Measurements from ENCODE around the gene PTPRM. TPM values are rescaled to one million over a fixed set of nuclear protein-coding genes. Genes with fewer than 3 reads are reported as not detected.

Gene PTPRM
- total and polyA plus RNA-seq, 2 of the 8 experiments (the other 6 are each of a cell fraction or from before 2014, with no cell fraction given), result 4.1 to 7.0 TPM

DNA sequence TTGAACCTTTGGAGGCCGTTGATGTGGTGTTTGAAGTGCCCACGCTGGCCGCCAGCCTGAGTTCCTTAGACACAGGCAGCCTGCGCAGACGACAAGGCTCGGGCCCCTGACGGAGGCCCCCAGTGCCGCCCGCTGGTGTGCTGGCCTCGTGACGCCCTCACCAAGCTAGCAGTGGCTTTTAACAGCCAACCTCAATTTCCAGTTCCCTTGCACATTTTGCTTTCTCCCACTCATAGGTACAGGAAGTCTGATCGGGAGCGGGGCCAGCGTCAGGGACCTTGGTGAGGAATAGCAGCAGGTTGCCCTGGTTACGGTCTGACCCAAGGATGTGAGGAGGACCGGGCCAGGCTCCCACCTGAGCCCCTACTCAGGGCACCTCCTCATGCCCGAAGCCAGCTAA lies 834.5 kb downstream of the PTPRM start (continued):
- TF ChIP-seq, protein P1, sequence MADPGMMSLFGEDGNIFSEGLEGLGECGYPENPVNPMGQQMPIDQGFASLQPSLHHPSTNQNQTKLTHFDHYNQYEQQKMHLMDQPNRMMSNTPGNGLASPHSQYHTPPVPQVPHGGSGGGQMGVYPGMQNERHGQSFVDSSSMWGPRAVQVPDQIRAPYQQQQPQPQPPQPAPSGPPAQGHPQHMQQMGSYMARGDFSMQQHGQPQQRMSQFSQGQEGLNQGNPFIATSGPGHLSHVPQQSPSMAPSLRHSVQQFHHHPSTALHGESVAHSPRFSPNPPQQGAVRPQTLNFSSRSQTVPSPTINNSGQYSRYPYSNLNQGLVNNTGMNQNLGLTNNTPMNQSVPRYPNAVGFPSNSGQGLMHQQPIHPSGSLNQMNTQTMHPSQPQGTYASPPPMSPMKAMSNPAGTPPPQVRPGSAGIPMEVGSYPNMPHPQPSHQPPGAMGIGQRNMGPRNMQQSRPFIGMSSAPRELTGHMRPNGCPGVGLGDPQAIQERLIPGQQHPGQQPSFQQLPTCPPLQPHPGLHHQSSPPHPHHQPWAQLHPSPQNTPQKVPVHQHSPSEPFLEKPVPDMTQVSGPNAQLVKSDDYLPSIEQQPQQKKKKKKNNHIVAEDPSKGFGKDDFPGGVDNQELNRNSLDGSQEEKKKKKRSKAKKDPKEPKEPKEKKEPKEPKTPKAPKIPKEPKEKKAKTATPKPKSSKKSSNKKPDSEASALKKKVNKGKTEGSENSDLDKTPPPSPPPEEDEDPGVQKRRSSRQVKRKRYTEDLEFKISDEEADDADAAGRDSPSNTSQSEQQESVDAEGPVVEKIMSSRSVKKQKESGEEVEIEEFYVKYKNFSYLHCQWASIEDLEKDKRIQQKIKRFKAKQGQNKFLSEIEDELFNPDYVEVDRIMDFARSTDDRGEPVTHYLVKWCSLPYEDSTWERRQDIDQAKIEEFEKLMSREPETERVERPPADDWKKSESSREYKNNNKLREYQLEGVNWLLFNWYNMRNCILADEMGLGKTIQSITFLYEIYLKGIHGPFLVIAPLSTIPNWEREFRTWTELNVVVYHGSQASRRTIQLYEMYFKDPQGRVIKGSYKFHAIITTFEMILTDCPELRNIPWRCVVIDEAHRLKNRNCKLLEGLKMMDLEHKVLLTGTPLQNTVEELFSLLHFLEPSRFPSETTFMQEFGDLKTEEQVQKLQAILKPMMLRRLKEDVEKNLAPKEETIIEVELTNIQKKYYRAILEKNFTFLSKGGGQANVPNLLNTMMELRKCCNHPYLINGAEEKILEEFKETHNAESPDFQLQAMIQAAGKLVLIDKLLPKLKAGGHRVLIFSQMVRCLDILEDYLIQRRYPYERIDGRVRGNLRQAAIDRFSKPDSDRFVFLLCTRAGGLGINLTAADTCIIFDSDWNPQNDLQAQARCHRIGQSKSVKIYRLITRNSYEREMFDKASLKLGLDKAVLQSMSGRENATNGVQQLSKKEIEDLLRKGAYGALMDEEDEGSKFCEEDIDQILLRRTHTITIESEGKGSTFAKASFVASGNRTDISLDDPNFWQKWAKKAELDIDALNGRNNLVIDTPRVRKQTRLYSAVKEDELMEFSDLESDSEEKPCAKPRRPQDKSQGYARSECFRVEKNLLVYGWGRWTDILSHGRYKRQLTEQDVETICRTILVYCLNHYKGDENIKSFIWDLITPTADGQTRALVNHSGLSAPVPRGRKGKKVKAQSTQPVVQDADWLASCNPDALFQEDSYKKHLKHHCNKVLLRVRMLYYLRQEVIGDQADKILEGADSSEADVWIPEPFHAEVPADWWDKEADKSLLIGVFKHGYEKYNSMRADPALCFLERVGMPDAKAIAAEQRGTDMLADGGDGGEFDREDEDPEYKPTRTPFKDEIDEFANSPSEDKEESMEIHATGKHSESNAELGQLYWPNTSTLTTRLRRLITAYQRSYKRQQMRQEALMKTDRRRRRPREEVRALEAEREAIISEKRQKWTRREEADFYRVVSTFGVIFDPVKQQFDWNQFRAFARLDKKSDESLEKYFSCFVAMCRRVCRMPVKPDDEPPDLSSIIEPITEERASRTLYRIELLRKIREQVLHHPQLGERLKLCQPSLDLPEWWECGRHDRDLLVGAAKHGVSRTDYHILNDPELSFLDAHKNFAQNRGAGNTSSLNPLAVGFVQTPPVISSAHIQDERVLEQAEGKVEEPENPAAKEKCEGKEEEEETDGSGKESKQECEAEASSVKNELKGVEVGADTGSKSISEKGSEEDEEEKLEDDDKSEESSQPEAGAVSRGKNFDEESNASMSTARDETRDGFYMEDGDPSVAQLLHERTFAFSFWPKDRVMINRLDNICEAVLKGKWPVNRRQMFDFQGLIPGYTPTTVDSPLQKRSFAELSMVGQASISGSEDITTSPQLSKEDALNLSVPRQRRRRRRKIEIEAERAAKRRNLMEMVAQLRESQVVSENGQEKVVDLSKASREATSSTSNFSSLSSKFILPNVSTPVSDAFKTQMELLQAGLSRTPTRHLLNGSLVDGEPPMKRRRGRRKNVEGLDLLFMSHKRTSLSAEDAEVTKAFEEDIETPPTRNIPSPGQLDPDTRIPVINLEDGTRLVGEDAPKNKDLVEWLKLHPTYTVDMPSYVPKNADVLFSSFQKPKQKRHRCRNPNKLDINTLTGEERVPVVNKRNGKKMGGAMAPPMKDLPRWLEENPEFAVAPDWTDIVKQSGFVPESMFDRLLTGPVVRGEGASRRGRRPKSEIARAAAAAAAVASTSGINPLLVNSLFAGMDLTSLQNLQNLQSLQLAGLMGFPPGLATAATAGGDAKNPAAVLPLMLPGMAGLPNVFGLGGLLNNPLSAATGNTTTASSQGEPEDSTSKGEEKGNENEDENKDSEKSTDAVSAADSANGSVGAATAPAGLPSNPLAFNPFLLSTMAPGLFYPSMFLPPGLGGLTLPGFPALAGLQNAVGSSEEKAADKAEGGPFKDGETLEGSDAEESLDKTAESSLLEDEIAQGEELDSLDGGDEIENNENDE (IDR thresholded peaks at IDR 0.05; ENCODE audit: insufficient replicate concordance, low read length), result no peak
- no peak for TF ChIP-seq FOSL1 (IDR thresholded peaks at IDR 0.05; ENCODE audit: insufficient read depth, low read depth, low read length)
- TF ChIP-seq RAD21 (IDR thresholded peaks at IDR 0.05 in 1 of 2, conservative IDR thresholded peaks at IDR 0.05 in 1 of 2; ENCODE audit: low read depth in 2 of 2, low read length in 2 of 2), result no peak
- TF ChIP-seq CREB1 (IDR thresholded peaks at IDR 0.05), result no peak
- no peak for TF ChIP-seq MAFK (IDR thresholded peaks at IDR 0.05; ENCODE audit: low read depth, low read length)
- no peak for TF ChIP-seq TBP (IDR thresholded peaks at IDR 0.05; ENCODE audit: low read depth, low read length)
- no peak for TF ChIP-seq EGR1 (IDR thresholded peaks at IDR 0.05; ENCODE audit: borderline replicate concordance, low read depth, low read length)
- TF ChIP-seq KDM5A (IDR thresholded peaks at IDR 0.05; ENCODE audit: low read length), result no peak
- TF ChIP-seq JUND (IDR thresholded peaks at IDR 0.05; ENCODE audit: low read length), result no peak
- no peak for TF ChIP-seq EZH2 (IDR thresholded peaks at IDR 0.05; ENCODE audit: low read depth, low read length, severe bottlenecking)
- no peak for TF ChIP-seq SIRT6 (IDR thresholded peaks at IDR 0.05; ENCODE audit: low read length)
- no peak for TF ChIP-seq GTF2F1 (IDR thresholded peaks at IDR 0.05; ENCODE audit: borderline replicate concordance, low read depth, low read length)
- no peak for TF ChIP-seq BRCA1 (IDR thresholded peaks at IDR 0.05; ENCODE audit: low read depth, low read length)
